GM12878 (cell line): Measurements from ENCODE around the gene CNTNAP5. TPM values are rescaled to one million over a fixed set of nuclear protein-coding genes. Genes with fewer than 3 reads are reported as not detected.

ENCODE experiments used
- ATAC-seq: fragments of 200-7000 bp; cut with Tn5 transposase; 3 replicates; pipeline ENCODE4 v1.9.1; 2020; ENCODE audit warnings: mild to moderate bottlenecking, moderate library complexity
- BruUV-seq: library from RNA; stranded (reverse); fragments of 400-500 nt; replicated peaks from 2 replicates; lab custom pipeline; 2021; lab: Mats Ljungman, UMichigan
- CTCF ChIA-PET: fragments of 300-600 bp; sonication (Branson Sonifier 250); formaldehyde crosslinking; extraction: SDS; loops from one replicate; lab custom pipeline; 2021; ENCODE audit warnings: inconsistent platforms; lab: Yijun Ruan, JAX
- POLR2A ChIA-PET: fragments of 350-600 bp; formaldehyde crosslinking; extraction: SDS; loops from one replicate; lab custom pipeline; 2021; ENCODE audit warnings: inconsistent platforms; lab: Charles Lee
- RAD21 ChIA-PET: fragments of 300-600 bp; sonication (Branson Sonifier 250); formaldehyde crosslinking; loops from one replicate; lab custom pipeline; 2023; ENCODE audit warnings: antibody characterized with exemption; ENCODE audit not compliant: unreplicated experiment; lab: Charles Lee
- SMC1A ChIA-PET: fragments of 300-600 bp; sonication (Branson Sonifier 250); formaldehyde crosslinking; loops from one replicate; lab custom pipeline; 2023; ENCODE audit not compliant: unreplicated experiment, uncharacterized antibody; lab: Charles Lee
- DNase-seq: peaks from one replicate; pipeline ENCODE4 v3.0.0-alpha.2; 2011; ENCODE audit warnings: low read depth, low spot score
- FAIRE-seq: peaks from 3 replicates; lab custom pipeline; 2011; peaks lifted over from hg19 to GRCh38; lab: Jason Lieb, UNC
- H2AFZ ChIP-seq: 2 replicates; pipeline ENCODE4 v1.6.0; 2011; ENCODE audit warnings: low read depth, low read length, control low read depth; ENCODE audit not compliant: control insufficient read depth
- H3K27ac ChIP-seq: 2 replicates; pipeline ENCODE4 v1.5.1; 2011; ENCODE audit warnings: control low read depth; ENCODE audit not compliant: control insufficient read depth, insufficient read depth
- H3K27me3 ChIP-seq, 2 experiments: replicated peaks in 1 of 2; 2 replicates each; pipeline versions ENCODE4 v1.6.0 to v1.6.1; 2011; ENCODE audit warnings: low read length in 1 of 2; ENCODE audit not compliant: control insufficient read depth in 2 of 2, insufficient read depth in 2 of 2
- H3K36me3 ChIP-seq, 2 experiments: 2 replicates each; pipeline ENCODE4 v1.5.1; 2011; ENCODE audit warnings: low read length in 1 of 2; ENCODE audit not compliant: control insufficient read depth in 2 of 2, insufficient read depth in 2 of 2
- H3K4me1 ChIP-seq: 2 replicates; pipeline ENCODE4 v1.6.1; 2011; ENCODE audit warnings: mild to moderate bottlenecking, low read length, moderate library complexity, mixed read lengths; ENCODE audit not compliant: control insufficient read depth, insufficient read depth
- H3K4me2 ChIP-seq: 2 replicates; pipeline ENCODE4 v1.6.0; 2011; ENCODE audit warnings: control low read depth; ENCODE audit not compliant: control insufficient read depth, insufficient read depth
- H3K4me3 ChIP-seq: fragments of 200-600 bp; sonication (generic); 2 replicates; pipeline ENCODE4 v1.5.1; 2016
- H3K79me2 ChIP-seq: 2 replicates; pipeline ENCODE4 v1.6.0; 2011; ENCODE audit warnings: low read length; ENCODE audit not compliant: control insufficient read depth, insufficient read depth
- H3K9ac ChIP-seq: 2 replicates; pipeline ENCODE4 v1.8.0; 2011; ENCODE audit warnings: low read length, control low read depth, mixed read lengths; ENCODE audit not compliant: control insufficient read depth, insufficient read depth
- H3K9me3 ChIP-seq: replicated peaks from 3 replicates; pipeline ENCODE4 v1.5.1; 2011; ENCODE audit warnings: mild to moderate bottlenecking, low read length; ENCODE audit not compliant: control insufficient read depth, insufficient read depth
- H4K20me1 ChIP-seq: 2 replicates; pipeline ENCODE4 v1.6.0; 2011; ENCODE audit not compliant: control insufficient read depth, insufficient read depth
- BCL3 ChIP-seq: IDR thresholded peaks from 2 replicates; pipeline ENCODE4 v1.6.1; 2011; ENCODE audit warnings: borderline replicate concordance, low read depth, mild to moderate bottlenecking, moderate library complexity, low read length; ENCODE audit not compliant: insufficient read depth, poor library complexity, severe bottlenecking
- BCLAF1 ChIP-seq: fragments of 450-650 bp; IDR thresholded peaks from 2 replicates; pipeline ENCODE4 v1.6.1; 2017; ENCODE audit warnings: antibody characterized with exemption, mild to moderate bottlenecking, moderate library complexity
- CREB1 ChIP-seq: IDR thresholded peaks from 2 replicates; pipeline ENCODE4 v1.6.1; 2012; ENCODE audit warnings: low read depth, mild to moderate bottlenecking, inconsistent platforms
- ETV6 ChIP-seq, 2 experiments: fragments of 450-650 bp in 1 of 2; IDR thresholded peaks in 1 of 2; conservative IDR thresholded peaks in 1 of 2; 2 replicates each; pipeline ENCODE4 v1.6.1; 2014; ENCODE audit warnings: antibody characterized with exemption in 1 of 2, borderline replicate concordance in 1 of 2, low read depth in 1 of 2, mild to moderate bottlenecking in 1 of 2, moderate library complexity in 1 of 2
- FOS ChIP-seq: IDR thresholded peaks from 3 replicates; pipeline ENCODE4 v1.6.1; 2011; ENCODE audit warnings: borderline replicate concordance; ENCODE audit not compliant: insufficient read length; ENCODE audit errors: extremely low read depth
- JUNB ChIP-seq: IDR thresholded peaks from 2 replicates; pipeline ENCODE4 v1.6.1; 2016; ENCODE audit warnings: antibody characterized with exemption, mild to moderate bottlenecking
- NBN ChIP-seq: fragments of 450-650 bp; IDR thresholded peaks from 2 replicates; pipeline ENCODE4 v1.6.1; 2016
- RUNX3 ChIP-seq: IDR thresholded peaks from 2 replicates; pipeline ENCODE4 v1.6.1; 2012; ENCODE audit warnings: low read length, inconsistent platforms
- SREBF1 ChIP-seq: IDR thresholded peaks from 2 replicates; pipeline ENCODE4 v1.6.1; 2012; ENCODE audit warnings: mild to moderate bottlenecking, low read length
- ZNF207 ChIP-seq: fragments of 450-650 bp; IDR thresholded peaks from 2 replicates; pipeline ENCODE4 v1.6.1; 2014; ENCODE audit warnings: antibody characterized with exemption, mild to moderate bottlenecking, borderline replicate concordance
- ZNF687 ChIP-seq: fragments of 450-650 bp; IDR thresholded peaks from 2 replicates; pipeline ENCODE4 v1.6.1; 2017; ENCODE audit warnings: mild to moderate bottlenecking, moderate library complexity
- ZSCAN29 ChIP-seq: fragments of 450-650 bp; IDR thresholded peaks from 2 replicates; pipeline ENCODE4 v1.6.1; 2017; ENCODE audit warnings: mild to moderate bottlenecking, moderate library complexity
- ZZZ3 ChIP-seq: IDR thresholded peaks from 2 replicates; pipeline ENCODE4 v1.6.1; 2011; ENCODE audit warnings: low read depth; ENCODE audit not compliant: control insufficient read depth, insufficient read length
- WGBS: methylation state at CpG from one replicate; pipeline ENCODE4 v1.1.6; 2016; ENCODE audit warnings: low lambda C conversion rate; ENCODE audit not compliant: insufficient replicate concordance, insufficient coverage; ENCODE audit errors: missing lambda C conversion rate; 5-methylcytosine and 5-hydroxymethylcytosine counted together
- in situ Hi-C: fragments of 300-500 bp; cut with MboI; formaldehyde crosslinking; loops from 9 replicates; pipeline ENCODE4 v1.14.3; 2018; ENCODE audit warnings: mixed read lengths
- intact Hi-C: fragments of 100-400 bp; cut with micrococcal nuclease; formaldehyde crosslinking; loops from one replicate; pipeline ENCODE4 v1.14.2; 2022; ENCODE audit not compliant: unreplicated experiment
- polyA plus RNA-seq, 11 experiments: library from polyadenylated mRNA; depleted of rRNA in 4 of 11; unstranded in 6 of 11; stranded (reverse) in 5 of 11; fragments of >200 nt; fragmentation: Nextera tagmentation in 4 of 11; fragmentation: Illumina TruSeq in 1 of 11; extraction: Ambion mirVana in 4 of 11; extraction: Trizol in 1 of 11; gene quantifications; 1 replicate in 1 of 11; 2 replicates in 10 of 11; pipeline versions ENCODE4 v1.2.1 to v1.2.3, GENCODE V29; 2011 to 2016; ENCODE audit warnings: inconsistent platforms in 2 of 11, missing spikeins in 2 of 11, low read depth in 1 of 11
- total RNA-seq, 4 experiments: library from RNA; depleted of rRNA in 3 of 4; stranded (reverse); fragments of >200 nt in 3 of 4; fragmentation: Illumina TruSeq in 1 of 4; extraction: Trizol in 1 of 4; gene quantifications; 2 replicates each; pipeline versions ENCODE4 v1.2.1 to v1.2.3, GENCODE V29; 2013 to 2021

CNTNAP5 gene
- total and polyA plus RNA-seq, 10 of the 15 experiments (the other 5 are each of a cell fraction or from before 2014, with no cell fraction given) = not detected

DNA sequence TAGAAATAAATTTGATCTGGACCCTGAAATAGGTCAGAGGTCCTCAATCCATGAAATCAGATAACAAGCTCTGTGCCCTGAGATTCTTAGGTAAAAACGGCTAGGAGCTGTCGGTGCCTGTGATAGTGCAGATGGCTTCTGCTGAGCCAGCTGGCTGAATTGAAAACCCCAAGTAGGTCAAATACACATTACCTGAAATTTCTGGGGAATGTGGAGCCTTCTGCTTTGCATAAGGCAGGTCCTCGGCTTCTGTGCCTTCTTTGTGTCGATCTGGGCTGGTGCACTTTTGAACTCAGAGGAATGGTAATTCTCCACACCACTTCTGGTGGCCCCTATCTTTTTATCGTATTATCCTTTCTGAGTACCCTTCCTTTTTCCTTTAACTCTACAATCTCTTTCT, 66.6 kb downstream of the CNTNAP5 start (continued):
- no peak for TF ChIP-seq BCL3
- no peak for TF ChIP-seq CREB1
- no peak for TF ChIP-seq BCLAF1
- no peak for TF ChIP-seq ZSCAN29

DNA sequence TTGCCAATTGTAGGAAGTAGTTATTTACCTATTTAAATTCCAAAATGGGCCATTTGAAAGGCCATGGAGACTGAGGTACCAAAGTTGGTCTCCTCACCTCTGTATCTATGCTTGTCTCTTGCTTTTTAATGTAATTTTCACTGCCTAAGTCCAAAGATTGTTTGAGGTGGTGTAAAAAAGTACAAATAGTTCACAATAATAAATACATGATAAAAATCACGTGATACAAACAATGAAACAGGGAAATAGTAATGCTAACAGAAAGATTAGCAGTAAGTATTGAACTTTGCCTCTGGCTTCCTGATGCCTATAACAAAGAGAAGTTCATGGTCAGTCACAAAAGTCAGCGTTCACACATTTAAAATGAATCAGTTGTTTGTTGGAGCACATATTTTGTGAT, 67.6 kb downstream of the CNTNAP5 start:
- in situ Hi-C loops (no loop called here), intact Hi-C loops (no loop called here)
- H3K4me3 ChIP-seq = no peak overlapping the region
- H3K27me3 ChIP-seq = no peaks in the 10 kb centered on the region
- ATAC-seq (no peak), FAIRE-seq (no peak), DNase-seq (no peak)
- ChIA-PET CTCF (no interaction called here), SMC1A (no interaction called here), POLR2A (no interaction called here), RAD21 (no interaction called here)
- no peak overlapping the region for H3K4me2 ChIP-seq
- no peak overlapping the region for H2AFZ ChIP-seq
- WGBS = 19% methylated on average over 2 of the region's 2 CpGs
- H3K9me3 ChIP-seq = no peaks in the 10 kb centered on the region
- H3K9ac ChIP-seq = no peak overlapping the region
- no peaks in the 10 kb centered on the region for H3K4me1 ChIP-seq
- no peaks in the 10 kb centered on the region for H3K36me3 ChIP-seq
- no peak overlapping the region for H3K27ac ChIP-seq
- BruUV-seq = no TSS peak
- no peaks in the 10 kb centered on the region for H4K20me1 ChIP-seq
- H3K79me2 ChIP-seq = no peaks in the 10 kb centered on the region
- no peak for TF ChIP-seq ZZZ3
- TF ChIP-seq ZNF687 = no peak
- TF ChIP-seq ETV6 (conservative IDR thresholded peaks at IDR 0.05 in 1 of 2, IDR thresholded peaks at IDR 0.05 in 1 of 2; ENCODE audit: borderline replicate concordance in 1 of 2, low read depth in 1 of 2) = no peak
- TF ChIP-seq JUNB = no peak
- no peak for TF ChIP-seq ZNF207
- no peak for TF ChIP-seq NBN
- no peak for TF ChIP-seq SREBF1
- TF ChIP-seq RUNX3 = no peak
- TF ChIP-seq FOS = no peak
